Measurements from ENCODE around the gene ATP5MK. TPM values are rescaled to one million over a fixed set of nuclear protein-coding genes. Genes with fewer than 3 reads are reported as not detected.

ATP5MK gene
- total and polyA plus RNA-seq, 2 of the 8 experiments (the other 6 are each of a cell fraction or from before 2014, with no cell fraction given): 280 to 312 TPM

DNA sequence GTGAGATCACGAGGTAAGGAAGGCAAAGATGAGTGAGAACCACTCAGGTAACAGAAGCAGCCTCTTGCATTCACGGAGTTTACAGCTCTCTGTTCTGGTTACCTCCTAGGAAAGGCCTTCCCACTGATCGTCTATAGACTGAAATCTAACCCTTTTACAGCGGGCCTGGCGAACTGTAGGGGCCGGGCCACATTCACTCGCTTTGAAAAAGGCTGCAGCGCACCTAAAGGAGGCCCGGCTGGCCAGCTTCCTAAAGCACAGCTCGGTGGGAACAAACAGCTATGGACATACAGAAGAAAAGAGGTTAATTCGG, 565 bp downstream of the ATP5MK start:
- peaks cover 13% of the 10 kb centered on the region for H3K23me2 ChIP-seq (ENCODE audit: low read depth, low read length)
- H3K9ac ChIP-seq (replicated peaks in 1 of 4; ENCODE audit: extremely low read depth in 1 of 4, low read depth in 3 of 4, low read length in 3 of 4): peak overlapping the region; percentile 74 to 90 (median 82)
- ChIA-PET POLR2A (ENCODE audit: partially characterized antibody) (interaction anchor here (0.8 to 2.5 kb wide), 14 partner anchors 8 to 97 kb away, joined by 3 to 13 read pairs (median 3); partner anchors contain the start of genes NEURL1 and PCGF6), CTCF (ENCODE audit: partially characterized antibody) (interaction anchor here (2.1 kb wide), 1 partner anchor 20 kb away, joined by 12 read pairs; no protein-coding TSS in a partner anchor)
- H3K79me1 ChIP-seq (ENCODE audit: low read depth, low read length): peaks cover 12% of the 10 kb centered on the region
- H3K4me1 ChIP-seq (replicated peaks in 1 of 4; ENCODE audit: control insufficient read depth in 3 of 4, insufficient read depth in 4 of 4, low read length in 3 of 4): peaks cover 0 to 10% (median 2%) of the 10 kb centered on the region in 4 experiments; a peak in 6 of 7 replicates
- no peak overlapping the region for H4K8ac ChIP-seq (ENCODE audit: extremely low read depth, insufficient read depth, low read length)
- no peak overlapping the region for H3K23ac ChIP-seq (ENCODE audit: insufficient read length)
- no peak overlapping the region for H2AFZ ChIP-seq (ENCODE audit: low read length)
- no peaks in the 10 kb centered on the region for H3K9me3 ChIP-seq (ENCODE audit: insufficient read depth in 2 of 2, low read depth in 1 of 2, low read length in 1 of 2)
- no peak overlapping the region for H3K4ac ChIP-seq (replicated peaks; ENCODE audit: insufficient read length, low read depth, low read length)
- no peaks in the 10 kb centered on the region for H3K27me3 ChIP-seq (replicated peaks in 1 of 4; ENCODE audit: control insufficient read depth in 3 of 4, extremely low read depth in 1 of 4, insufficient read depth in 3 of 4, low read length in 3 of 4)
- peak overlapping the region; percentile 93 to 95 for H3K4me2 ChIP-seq (ENCODE audit: insufficient read depth in 1 of 2, low read depth in 2 of 2, low read length in 2 of 2)
- peaks cover 14 to 56% of the 10 kb centered on the region in 2 experiments for H3K79me2 ChIP-seq (ENCODE audit: control insufficient read depth in 1 of 2, insufficient read depth in 2 of 2, low read length in 2 of 2)
- no peak overlapping the region for H4K91ac ChIP-seq (replicated peaks; ENCODE audit: insufficient read length, low read length)
- peak overlapping the region; percentile 96 to 99 (median 96) for H3K4me3 ChIP-seq (ENCODE audit: extremely low read depth in 1 of 4, insufficient read depth in 2 of 4, low read depth in 3 of 4, low read length in 4 of 4)
- no peak overlapping the region for H2BK20ac ChIP-seq (ENCODE audit: low read length)
- FAIRE-seq (no peak), DNase-seq (ENCODE audit: low read depth in 1 of 2, low spot score in 2 of 2) (no peak)
- peak overlapping the region; percentile 78 for H2BK5ac ChIP-seq (ENCODE audit: low read depth, low read length)
- H4K20me1 ChIP-seq (replicated peaks in 1 of 2; ENCODE audit: control insufficient read depth in 1 of 2, insufficient read depth in 2 of 2, low read length in 2 of 2): peaks cover 2% of the 10 kb centered on the region in 2 experiments
- H2AK5ac ChIP-seq (ENCODE audit: low read depth, low read length): no peak overlapping the region
- no peak overlapping the region for H2BK120ac ChIP-seq (replicated peaks; ENCODE audit: low read depth, low read length)
- no peak overlapping the region for H4K5ac ChIP-seq (ENCODE audit: insufficient read length, low read depth, low read length)
- H3K18ac ChIP-seq (ENCODE audit: extremely low read depth, low read length): no peak overlapping the region
- no peak overlapping the region for H3K56ac ChIP-seq (replicated peaks; ENCODE audit: insufficient read length, low read depth, low read length)
- no peak overlapping the region for H3K14ac ChIP-seq (ENCODE audit: insufficient read length)
- peaks cover 19 to 52% (median 26%) of the 10 kb centered on the region in 4 experiments for H3K36me3 ChIP-seq (ENCODE audit: control insufficient read depth in 2 of 4, insufficient read depth in 4 of 4, low read length in 3 of 4)
- TF ChIP-seq SIRT6 (IDR thresholded peaks at IDR 0.05; ENCODE audit: low read length) (no peak), KDM4A (IDR thresholded peaks at IDR 0.05; ENCODE audit: low read depth, low read length, severe bottlenecking) (peak; percentile 2), GTF2F1 (IDR thresholded peaks at IDR 0.05; ENCODE audit: borderline replicate concordance, low read depth, low read length) (no peak)
- no peak overlapping the region for H2BK15ac ChIP-seq (ENCODE audit: low read length)
- peak overlapping the region; percentile 37 for H3K27ac ChIP-seq (ENCODE audit: low read depth, low read length)
- H2BK12ac ChIP-seq (ENCODE audit: low read depth, low read length): no peak overlapping the region
- WGBS, 2 experiments (ENCODE audit: extremely low coverage in 1 of 2, insufficient coverage in 1 of 2, insufficient read length in 1 of 2, insufficient replicate concordance in 2 of 2, low coverage in 1 of 2, low lambda C conversion rate in 2 of 2, missing lambda C conversion rate in 1 of 2): 12% methylated on average over 11 of the region's 11 CpGs; no CpG with 5 or more reads in 1 of the 2 experiments

All from H1 (cell line).